ENCODE results near the gene SCARF2.

DNA sequence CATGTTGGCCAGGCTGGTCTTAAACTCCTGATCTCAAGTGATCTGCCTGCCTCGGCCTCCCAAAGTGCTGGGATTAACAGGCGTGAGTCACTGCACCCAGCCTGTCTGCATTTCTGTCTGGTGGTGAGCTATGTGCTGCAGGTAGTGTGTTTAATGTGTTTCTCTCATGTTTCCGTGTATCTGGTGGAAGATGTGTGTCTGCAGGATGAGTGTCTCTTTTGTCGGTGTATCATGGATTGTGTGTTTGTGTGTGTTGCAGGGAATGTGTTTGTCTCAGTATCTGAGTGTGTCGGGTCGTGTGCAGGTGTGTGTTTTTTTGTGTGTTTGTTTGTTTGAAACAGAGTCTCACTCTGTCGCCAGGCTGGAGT is 16.1 kb downstream of the SCARF2 start:
- TF ChIP-seq, protein P1, sequence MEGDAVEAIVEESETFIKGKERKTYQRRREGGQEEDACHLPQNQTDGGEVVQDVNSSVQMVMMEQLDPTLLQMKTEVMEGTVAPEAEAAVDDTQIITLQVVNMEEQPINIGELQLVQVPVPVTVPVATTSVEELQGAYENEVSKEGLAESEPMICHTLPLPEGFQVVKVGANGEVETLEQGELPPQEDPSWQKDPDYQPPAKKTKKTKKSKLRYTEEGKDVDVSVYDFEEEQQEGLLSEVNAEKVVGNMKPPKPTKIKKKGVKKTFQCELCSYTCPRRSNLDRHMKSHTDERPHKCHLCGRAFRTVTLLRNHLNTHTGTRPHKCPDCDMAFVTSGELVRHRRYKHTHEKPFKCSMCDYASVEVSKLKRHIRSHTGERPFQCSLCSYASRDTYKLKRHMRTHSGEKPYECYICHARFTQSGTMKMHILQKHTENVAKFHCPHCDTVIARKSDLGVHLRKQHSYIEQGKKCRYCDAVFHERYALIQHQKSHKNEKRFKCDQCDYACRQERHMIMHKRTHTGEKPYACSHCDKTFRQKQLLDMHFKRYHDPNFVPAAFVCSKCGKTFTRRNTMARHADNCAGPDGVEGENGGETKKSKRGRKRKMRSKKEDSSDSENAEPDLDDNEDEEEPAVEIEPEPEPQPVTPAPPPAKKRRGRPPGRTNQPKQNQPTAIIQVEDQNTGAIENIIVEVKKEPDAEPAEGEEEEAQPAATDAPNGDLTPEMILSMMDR (IDR thresholded peaks at IDR 0.05), result no peak
- TF ChIP-seq EZH2 (IDR thresholded peaks at IDR 0.05; ENCODE audit: borderline replicate concordance, insufficient read depth, low read depth, low read length, poor library complexity, severe bottlenecking), result no peak

Measured in B cell (primary cell).